ENCODE data around the gene NDFIP2.

Gene NDFIP2

DNA sequence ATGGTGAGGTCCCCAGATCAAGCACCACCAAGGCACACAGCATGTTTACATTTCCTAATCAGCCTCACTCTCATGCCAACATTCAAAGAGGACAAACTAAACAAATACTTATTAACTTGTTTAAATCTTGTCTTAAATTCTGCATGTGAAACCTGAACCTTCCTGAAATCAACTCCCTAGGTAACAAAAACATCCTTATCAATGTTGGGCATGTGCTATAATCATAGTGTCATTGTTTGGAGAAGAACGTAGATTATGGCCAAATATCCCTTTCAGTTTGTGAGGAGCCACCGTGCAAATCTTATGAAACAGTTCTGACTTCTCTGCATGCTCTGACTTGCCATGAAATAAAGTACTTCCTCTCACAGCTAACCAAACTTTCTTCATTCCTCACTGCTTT, 123.8 kb downstream of the NDFIP2 start:
- no peak for DNase-seq
